Smooth muscle cell (in vitro differentiated cells): ENCODE data around the gene EIPR1. TPM values are rescaled to one million over a fixed set of nuclear protein-coding genes. Genes with fewer than 3 reads are reported as not detected.

Source experiments
- DNase-seq: peaks from one replicate; lab custom pipeline; 2025; ENCODE audit not compliant: unreplicated experiment; lab: John Stamatoyannopoulos, UW
- H2AFZ ChIP-seq: fragments of 200-600 bp; sonication (generic); 2 replicates; pipeline ENCODE4 v1.6.0; 2016; ENCODE audit warnings: antibody characterized with exemption, low read depth, mild to moderate bottlenecking
- H3F3A ChIP-seq: fragments of 200-600 bp; sonication (generic); 2 replicates; pipeline ENCODE4 v1.6.0; 2017; ENCODE audit warnings: antibody characterized with exemption, low read depth
- H3K27ac ChIP-seq: fragments of 200-600 bp; sonication (generic); 2 replicates; pipeline ENCODE4 v1.5.1; 2016; ENCODE audit warnings: low read depth, mild to moderate bottlenecking
- H3K27me3 ChIP-seq: fragments of 200-600 bp; sonication (generic); 2 replicates; pipeline ENCODE4 v1.6.1; 2016; ENCODE audit warnings: low read depth, mild to moderate bottlenecking
- H3K36me3 ChIP-seq: fragments of 200-600 bp; sonication (generic); 2 replicates; pipeline ENCODE4 v1.5.1; 2016; ENCODE audit warnings: low read depth
- H3K4me1 ChIP-seq: fragments of 200-600 bp; sonication (generic); 2 replicates; pipeline ENCODE4 v1.5.1; 2016; ENCODE audit warnings: low read depth
- H3K4me2 ChIP-seq: fragments of 200-600 bp; sonication (generic); 2 replicates; pipeline ENCODE4 v1.6.0; 2016; ENCODE audit warnings: mild to moderate bottlenecking
- H3K4me3 ChIP-seq: fragments of 200-600 bp; sonication (generic); 2 replicates; pipeline ENCODE4 v1.5.1; 2016; ENCODE audit warnings: mild to moderate bottlenecking
- H3K79me2 ChIP-seq: fragments of 200-600 bp; sonication (generic); 2 replicates; pipeline ENCODE4 v1.6.0; 2016; ENCODE audit warnings: low read depth, mild to moderate bottlenecking
- H3K9ac ChIP-seq: fragments of 200-600 bp; sonication (generic); 2 replicates; pipeline ENCODE4 v1.6.0; 2016; ENCODE audit warnings: low read depth
- H3K9me3 ChIP-seq: fragments of 200-600 bp; sonication (generic); replicated peaks from 2 replicates; pipeline ENCODE4 v1.5.1; 2016; ENCODE audit warnings: low read depth
- H4K20me1 ChIP-seq: fragments of 200-600 bp; sonication (generic); 2 replicates; pipeline ENCODE4 v1.6.0; 2016; ENCODE audit warnings: low read depth
- WGBS: methylation state at CpG from one replicate; pipeline ENCODE4 v1.1.7; 2016; ENCODE audit warnings: low lambda C conversion rate; 5-methylcytosine and 5-hydroxymethylcytosine counted together
- polyA plus RNA-seq: library from polyadenylated mRNA; unstranded; fragments of >200 nt; fragmentation: Nextera tagmentation; extraction: Ambion mirVana; gene quantifications from 2 replicates; pipeline ENCODE4 v1.2.1, GENCODE V29; 2016
- total RNA-seq: library from RNA; depleted of rRNA; stranded (reverse); fragments of >200 nt; gene quantifications from 2 replicates; pipeline ENCODE4 v1.2.3, GENCODE V29; 2014
- TF ChIP-seq, protein P1 (sequence below): fragments of 200-600 bp; sonication (generic); IDR thresholded peaks from 2 replicates; pipeline ENCODE4 v1.5.1; 2017; ENCODE audit warnings: borderline replicate concordance, mild to moderate bottlenecking, antibody characterized with exemption; ENCODE audit not compliant: insufficient read depth, poor library complexity, severe bottlenecking

The EIPR1 gene
- total and polyA plus RNA-seq, 2 experiments from 2014 or later: 18.5 to 23.1 TPM

- TF ChIP-seq, protein P1, sequence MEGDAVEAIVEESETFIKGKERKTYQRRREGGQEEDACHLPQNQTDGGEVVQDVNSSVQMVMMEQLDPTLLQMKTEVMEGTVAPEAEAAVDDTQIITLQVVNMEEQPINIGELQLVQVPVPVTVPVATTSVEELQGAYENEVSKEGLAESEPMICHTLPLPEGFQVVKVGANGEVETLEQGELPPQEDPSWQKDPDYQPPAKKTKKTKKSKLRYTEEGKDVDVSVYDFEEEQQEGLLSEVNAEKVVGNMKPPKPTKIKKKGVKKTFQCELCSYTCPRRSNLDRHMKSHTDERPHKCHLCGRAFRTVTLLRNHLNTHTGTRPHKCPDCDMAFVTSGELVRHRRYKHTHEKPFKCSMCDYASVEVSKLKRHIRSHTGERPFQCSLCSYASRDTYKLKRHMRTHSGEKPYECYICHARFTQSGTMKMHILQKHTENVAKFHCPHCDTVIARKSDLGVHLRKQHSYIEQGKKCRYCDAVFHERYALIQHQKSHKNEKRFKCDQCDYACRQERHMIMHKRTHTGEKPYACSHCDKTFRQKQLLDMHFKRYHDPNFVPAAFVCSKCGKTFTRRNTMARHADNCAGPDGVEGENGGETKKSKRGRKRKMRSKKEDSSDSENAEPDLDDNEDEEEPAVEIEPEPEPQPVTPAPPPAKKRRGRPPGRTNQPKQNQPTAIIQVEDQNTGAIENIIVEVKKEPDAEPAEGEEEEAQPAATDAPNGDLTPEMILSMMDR: no peak
- DNase-seq: no peak
- Histone ChIP-seq H3K27me3 (no peaks in the 10 kb centered on the region), H3K9me3 (no peaks in the 10 kb centered on the region), H3K79me2 (no peaks in the 10 kb centered on the region), H3K27ac (no peak overlapping the region), H3K9ac (no peak overlapping the region), H4K20me1 (no peaks in the 10 kb centered on the region), H2AFZ (no peak overlapping the region), H3K4me1 (no peaks in the 10 kb centered on the region), H3K4me2 (no peak overlapping the region), H3K36me3 (no peaks in the 10 kb centered on the region), H3F3A (no peaks in the 10 kb centered on the region), H3K4me3 (no peak overlapping the region)
- 95% methylated on average over 8 of the region's 8 CpGs for WGBS
These were observed 235.4 kb downstream of the EIPR1 start for GRCh38 chr2:3142210-3142609.

DNA sequence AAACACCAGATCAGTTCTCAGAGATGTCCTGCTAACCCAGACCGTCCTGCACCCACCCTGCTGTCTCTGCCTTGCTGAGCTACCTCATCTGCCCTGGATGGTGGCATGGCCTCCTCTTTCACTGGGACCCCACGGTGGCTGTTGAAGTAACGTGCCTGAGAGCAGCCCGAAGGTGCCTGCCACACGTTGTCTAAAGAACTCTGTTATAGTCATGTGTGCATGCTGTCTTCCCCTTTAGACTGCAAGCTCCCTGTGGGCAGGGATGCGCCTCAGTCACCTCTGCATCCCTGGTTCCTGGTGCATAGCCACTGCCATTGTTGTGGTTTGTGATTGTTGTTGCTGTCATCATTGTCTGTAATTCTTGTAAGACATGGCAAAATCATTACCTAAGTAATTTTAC is 235.9 kb downstream of the EIPR1 start:
- Histone ChIP-seq H3K9ac (no peak overlapping the region), H3F3A (no peaks in the 10 kb centered on the region), H4K20me1 (no peaks in the 10 kb centered on the region), H3K4me2 (no peak overlapping the region), H3K27ac (no peak overlapping the region), H3K4me3 (no peak overlapping the region), H3K4me1 (no peaks in the 10 kb centered on the region), H3K27me3 (no peaks in the 10 kb centered on the region), H3K79me2 (no peaks in the 10 kb centered on the region), H3K36me3 (no peaks in the 10 kb centered on the region), H3K9me3 (no peaks in the 10 kb centered on the region), H2AFZ (no peak overlapping the region)
- WGBS: 93% methylated on average over 6 of the region's 6 CpGs
- DNase-seq: no peak
- TF ChIP-seq, protein P1: no peak

DNA sequence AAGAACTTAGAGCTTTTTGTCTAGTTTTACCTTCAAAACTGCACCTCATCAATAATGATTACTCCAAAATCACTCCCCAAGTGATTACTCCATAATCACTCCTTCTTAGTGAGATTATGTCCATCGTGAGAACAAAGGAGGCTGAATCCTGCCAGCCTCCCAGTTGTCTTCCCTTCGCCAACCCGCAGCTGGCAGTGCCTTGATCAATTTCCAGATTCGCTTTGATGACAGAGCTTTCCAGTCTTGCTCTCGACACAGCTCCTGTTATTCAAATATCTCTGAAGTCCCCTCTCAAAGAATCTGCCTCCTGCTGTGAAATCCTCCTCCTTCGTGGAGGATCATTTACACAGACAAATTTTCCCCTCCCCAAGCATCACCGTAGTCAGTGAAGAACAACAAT is 237.7 kb downstream of the EIPR1 start:
- 84% methylated on average over 7 of the region's 7 CpGs for WGBS
- no peaks in the 10 kb centered on the region for H4K20me1 ChIP-seq
- DNase-seq: no peak
- H3K27me3 ChIP-seq: no peaks in the 10 kb centered on the region
- H3K36me3 ChIP-seq: no peaks in the 10 kb centered on the region
- H3K79me2 ChIP-seq: no peaks in the 10 kb centered on the region
- H3K9ac ChIP-seq: no peak overlapping the region
- no peak overlapping the region for H3K27ac ChIP-seq
- H3K4me1 ChIP-seq: no peaks in the 10 kb centered on the region
- no peaks in the 10 kb centered on the region for H3F3A ChIP-seq
- H3K9me3 ChIP-seq: no peaks in the 10 kb centered on the region
- TF ChIP-seq, protein P1: no peak
- H3K4me2 ChIP-seq: no peak overlapping the region
- H2AFZ ChIP-seq: no peak overlapping the region
- no peak overlapping the region for H3K4me3 ChIP-seq

Other genes with a start within 250 kb of the EIPR1 start
- 26.0 and 60.5 TPM in 2 replicates for gene TRAPPC12, start 1.9 kb upstream of the EIPR1 start, total RNA-seq
- gene TRAPPC12, start 1.9 kb upstream of the EIPR1 start, polyA plus RNA-seq: 49.0 and 55.4 TPM in 2 replicates
- gene ADI1, start 141.7 kb upstream of the EIPR1 start, total RNA-seq: 19.0 and 27.3 TPM in 2 replicates
- gene ADI1, start 141.7 kb upstream of the EIPR1 start, polyA plus RNA-seq: 30.9 and 35.0 TPM in 2 replicates
- 18.3 and 22.0 TPM in 2 replicates for gene RNASEH1, start 180.5 kb upstream of the EIPR1 start, total RNA-seq
- 32.7 and 39.2 TPM in 2 replicates for gene RNASEH1, start 180.5 kb upstream of the EIPR1 start, polyA plus RNA-seq
- gene RPS7, start 197.4 kb upstream of the EIPR1 start, total RNA-seq: 2,961 and 3,073 TPM in 2 replicates
- 458 and 471 TPM in 2 replicates for gene RPS7, start 197.4 kb upstream of the EIPR1 start, polyA plus RNA-seq
- gene COLEC11, start 217.3 kb upstream of the EIPR1 start, total RNA-seq: 18.1 and 24.9 TPM in 2 replicates
- 24.0 and 30.8 TPM in 2 replicates for gene COLEC11, start 217.3 kb upstream of the EIPR1 start, polyA plus RNA-seq